BE2C (cell line): ENCODE results near the gene IER3.
"Not testable (repeated sequence)": the region's sequence is repeated elsewhere in the genome, so short reads cannot be mapped to it uniquely, and the experiment has no call there.

Experiments
- DNase-seq: peaks from one replicate; pipeline ENCODE4 v3.0.0-alpha.2; 2020
- H3K27me3 ChIP-seq: fragments of 250-450 bp; sonication (Bioruptor Pico); 2 replicates; pipeline ENCODE4 v1.5.1; 2020; ENCODE audit warnings: mild to moderate bottlenecking
- H3K36me3 ChIP-seq: fragments of 250-450 bp; sonication (Bioruptor Pico); 2 replicates; pipeline ENCODE4 v1.5.1; 2020; ENCODE audit warnings: mild to moderate bottlenecking
- H3K4me1 ChIP-seq: fragments of 250-450 bp; sonication (Bioruptor Pico); 2 replicates; pipeline ENCODE4 v1.5.1; 2020
- H3K4me3 ChIP-seq: 2 replicates; pipeline ENCODE4 v1.5.1; 2011; ENCODE audit warnings: low read depth, low read length
- H3K9me3 ChIP-seq: fragments of 250-450 bp; sonication (Bioruptor Pico); 2 replicates; pipeline ENCODE4 v1.5.1; 2020
- CTCF ChIP-seq: IDR thresholded peaks from 2 replicates; pipeline ENCODE4 v1.5.1; 2012; ENCODE audit warnings: mild to moderate bottlenecking, low read depth, low read length

IER3 gene

GRCh38 chr6:30766461-30767157, 22.3 kb upstream of the IER3 start:
- Histone ChIP-seq H3K4me1 (peaks cover 19% of the 10 kb centered on the region), H3K4me3 (no peak overlapping the region), H3K9me3 (no peaks in the 10 kb centered on the region; the same call in 1 of the 2 replicates), H3K36me3 (no peaks in the 10 kb centered on the region), H3K27me3 (no peaks in the 10 kb centered on the region)
- no peak for TF ChIP-seq CTCF
- no peak for DNase-seq

GRCh38 chr6:30765495-30765894, 21.1 kb upstream of the IER3 start:
- not testable (repeated sequence) for H3K4me3 ChIP-seq, H3K36me3 ChIP-seq, DNase-seq, H3K27me3 ChIP-seq, H3K9me3 ChIP-seq
- peaks cover 19% of the 10 kb centered on the region for H3K4me1 ChIP-seq

- not testable (repeated sequence) for DNase-seq, H3K27me3 ChIP-seq, H3K4me3 ChIP-seq, H3K9me3 ChIP-seq, H3K36me3 ChIP-seq
- H3K4me1 ChIP-seq, result peaks cover 11% of the 10 kb centered on the region
These were observed 20.2 kb upstream of the IER3 start for GRCh38 chr6:30764490-30765043.

- DNase-seq, result no peak
- Histone ChIP-seq H3K36me3 (no peaks in the 10 kb centered on the region), H3K4me1 (peaks cover 5% of the 10 kb centered on the region; the same call in 1 of the 2 replicates), H3K4me3 (no peak overlapping the region), H3K9me3 (no peaks in the 10 kb centered on the region), H3K27me3 (no peaks in the 10 kb centered on the region)
- TF ChIP-seq CTCF, result no peak
These were observed 19.5 kb upstream of the IER3 start for GRCh38 chr6:30763618-30764489.

GRCh38 chr6:30763155-30763617, 18.8 kb upstream of the IER3 start:
- no peaks in the 10 kb centered on the region for H3K27me3 ChIP-seq
- H3K4me3 ChIP-seq, result no peak overlapping the region
- DNase-seq, result no peak
- H3K36me3 ChIP-seq, result no peaks in the 10 kb centered on the region
- peaks cover 5% of the 10 kb centered on the region; the same call in 1 of the 2 replicates for H3K4me1 ChIP-seq
- TF ChIP-seq CTCF, result no peak
- H3K9me3 ChIP-seq, result no peaks in the 10 kb centered on the region

- no peak for DNase-seq
- no peak for TF ChIP-seq CTCF
- H3K4me1 ChIP-seq, result peaks cover 5% of the 10 kb centered on the region; the same call in 1 of the 2 replicates
These were observed 17.6 kb upstream of the IER3 start for GRCh38 chr6:30761791-30762429.

More at GRCh38 chr6:30761791-30762429, 17.6 kb upstream of the IER3 start:
- Histone ChIP-seq H3K36me3 (no peaks in the 10 kb centered on the region), H3K4me3 (no peak overlapping the region), H3K9me3 (no peaks in the 10 kb centered on the region), H3K27me3 (no peaks in the 10 kb centered on the region)
